ENCODE measurements around the gene PHKB. TPM values are rescaled to one million over a fixed set of nuclear protein-coding genes. Genes with fewer than 3 reads are reported as not detected.
"Not testable (repeated sequence)": the region's sequence is repeated elsewhere in the genome, so short reads cannot be mapped to it uniquely, and the experiment has no call there.

Gene PHKB
- polyA plus RNA-seq, 3 donors, result 49.8 to 53.1 (median 50.8) TPM

DNA sequence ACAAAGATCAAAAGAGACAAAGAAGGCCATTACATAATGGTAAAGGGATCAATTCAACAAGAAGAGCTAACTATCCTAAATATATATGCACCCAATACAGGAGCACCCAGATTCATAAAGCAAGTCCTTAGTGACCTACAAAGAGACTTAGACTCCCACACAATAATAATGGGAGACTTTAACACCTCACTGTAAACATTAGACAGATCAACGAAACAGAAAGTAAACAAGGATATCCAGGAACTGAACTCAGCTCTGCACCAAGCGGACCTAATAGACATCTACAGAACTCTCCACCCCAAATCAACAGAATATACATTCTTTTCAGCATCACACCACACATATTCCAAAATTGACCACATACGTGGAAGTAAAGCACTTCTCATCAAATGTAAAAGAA lies 21.1 kb upstream of the PHKB start:
- H3K9ac ChIP-seq (ENCODE audit: insufficient read depth, low read length, poor library complexity, severe bottlenecking); H3K27me3 ChIP-seq (ENCODE audit: control insufficient read depth in 2 of 2, insufficient read depth in 2 of 2, low read length in 2 of 2); H4K20me1 ChIP-seq (ENCODE audit: insufficient read depth, low read length); H3K27ac ChIP-seq (ENCODE audit: low read depth in 1 of 2, low read length in 2 of 2); H3K4me1 ChIP-seq (ENCODE audit: control insufficient read depth in 1 of 2, insufficient read depth in 2 of 2, low read length in 2 of 2); H3K79me2 ChIP-seq (ENCODE audit: insufficient read depth, low read length); H3K4me2 ChIP-seq (replicated peaks; ENCODE audit: extremely low read depth, low read length, poor library complexity, severe bottlenecking); H3K9me3 ChIP-seq (replicated peaks in 1 of 2; ENCODE audit: control insufficient read depth in 1 of 2, insufficient read depth in 1 of 2, low read length in 2 of 2); H3K4me3 ChIP-seq (replicated peaks in 1 of 3; ENCODE audit: low read depth in 2 of 3, low read length in 3 of 3); H3K4me1 Mint-ChIP-seq; H3K27ac Mint-ChIP-seq; intact Hi-C loops (cut with micrococcal nuclease); DNase-seq; H2AFZ ChIP-seq (ENCODE audit: insufficient read depth, low read depth, low read length, poor library complexity, severe bottlenecking); H3K27me3 Mint-ChIP-seq (ENCODE audit: low read depth in 3 of 3); H3K4me3 Mint-ChIP-seq: not testable (repeated sequence)
- peaks cover 5 to 26% of the 10 kb centered on the region in 2 donors for H3K36me3 ChIP-seq (replicated peaks in 1 of 2; ENCODE audit: control insufficient read depth in 1 of 2, insufficient read depth in 2 of 2, low read length in 2 of 2)
- peaks cover 58% of the 10 kb centered on the region in 2 donors for H3K36me3 Mint-ChIP-seq
- peaks cover 6 to 24% (median 16%) of the 10 kb centered on the region in 7 donors for H3K9me3 Mint-ChIP-seq
- 71% methylated on average over 2 of the region's 3 CpGs for WGBS (ENCODE audit: insufficient coverage)

GRCh38 chr16:47442884-47443283 lies 18.2 kb upstream of the PHKB start:
- H3K4me1 ChIP-seq (ENCODE audit: control insufficient read depth in 1 of 2, insufficient read depth in 2 of 2, low read length in 2 of 2); H3K4me2 ChIP-seq (replicated peaks; ENCODE audit: extremely low read depth, low read length, poor library complexity, severe bottlenecking); H3K4me1 Mint-ChIP-seq; H2AFZ ChIP-seq (ENCODE audit: insufficient read depth, low read depth, low read length, poor library complexity, severe bottlenecking); H3K79me2 ChIP-seq (ENCODE audit: insufficient read depth, low read length); DNase-seq; H3K4me3 ChIP-seq (replicated peaks in 1 of 3; ENCODE audit: low read depth in 2 of 3, low read length in 3 of 3); H3K9me3 ChIP-seq (replicated peaks in 1 of 2; ENCODE audit: control insufficient read depth in 1 of 2, insufficient read depth in 1 of 2, low read length in 2 of 2); H3K9ac ChIP-seq (ENCODE audit: insufficient read depth, low read length, poor library complexity, severe bottlenecking); H3K27me3 Mint-ChIP-seq (ENCODE audit: low read depth in 3 of 3); H3K27ac ChIP-seq (ENCODE audit: low read depth in 1 of 2, low read length in 2 of 2); H4K20me1 ChIP-seq (ENCODE audit: insufficient read depth, low read length); H3K4me3 Mint-ChIP-seq; intact Hi-C loops (cut with micrococcal nuclease); H3K27ac Mint-ChIP-seq; H3K27me3 ChIP-seq (ENCODE audit: control insufficient read depth in 2 of 2, insufficient read depth in 2 of 2, low read length in 2 of 2): not testable (repeated sequence)
- Mint-ChIP-seq H3K36me3 (peaks cover 60 to 70% of the 10 kb centered on the region in 2 donors), H3K9me3 (peaks cover 6 to 21% (median 16%) of the 10 kb centered on the region in 7 donors)
- peaks cover 8 to 41% of the 10 kb centered on the region in 2 donors for H3K36me3 ChIP-seq (replicated peaks in 1 of 2; ENCODE audit: control insufficient read depth in 1 of 2, insufficient read depth in 2 of 2, low read length in 2 of 2)

DNA sequence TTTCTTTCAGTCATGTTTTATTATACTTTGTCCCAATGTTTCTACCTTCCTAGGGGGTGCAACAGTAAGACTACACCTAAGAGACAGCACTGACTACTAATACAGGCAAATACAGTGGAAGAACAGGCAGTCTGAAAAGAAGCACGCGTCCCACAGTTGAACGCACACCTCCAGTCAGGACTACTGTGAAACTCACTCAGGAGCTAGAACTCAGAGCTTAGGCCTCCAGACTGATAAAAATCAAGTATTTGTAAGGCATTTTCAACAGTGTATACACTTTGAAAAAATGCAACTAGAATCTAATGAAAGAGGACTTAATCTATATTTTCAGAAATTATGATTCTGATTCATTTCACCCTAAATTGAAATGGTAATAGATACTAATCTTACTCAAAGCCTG lies 14.7 kb upstream of the PHKB start:
- Histone ChIP-seq H3K36me3 (replicated peaks in 1 of 2; ENCODE audit: control insufficient read depth in 1 of 2, insufficient read depth in 2 of 2, low read length in 2 of 2) (peaks cover 39 to 66% of the 10 kb centered on the region in 2 donors), H4K20me1 (ENCODE audit: insufficient read depth, low read length) (no peaks in the 10 kb centered on the region), H3K79me2 (ENCODE audit: insufficient read depth, low read length) (no peaks in the 10 kb centered on the region), H3K9me3 (replicated peaks in 1 of 2; ENCODE audit: control insufficient read depth in 1 of 2, insufficient read depth in 1 of 2, low read length in 2 of 2) (no peaks in the 10 kb centered on the region), H3K4me2 (replicated peaks; ENCODE audit: extremely low read depth, low read length, poor library complexity, severe bottlenecking) (no peak overlapping the region), H2AFZ (ENCODE audit: insufficient read depth, low read depth, low read length, poor library complexity, severe bottlenecking) (no peak overlapping the region), H3K4me3 (replicated peaks in 1 of 3; ENCODE audit: low read depth in 2 of 3, low read length in 3 of 3) (no peak overlapping the region), H3K9ac (ENCODE audit: insufficient read depth, low read length, poor library complexity, severe bottlenecking) (no peak overlapping the region), H3K27me3 (ENCODE audit: control insufficient read depth in 2 of 2, insufficient read depth in 2 of 2, low read length in 2 of 2) (no peaks in the 10 kb centered on the region), H3K27ac (ENCODE audit: low read depth in 1 of 2, low read length in 2 of 2) (no peak overlapping the region), H3K4me1 (ENCODE audit: control insufficient read depth in 1 of 2, insufficient read depth in 2 of 2, low read length in 2 of 2) (no peaks in the 10 kb centered on the region)
- intact Hi-C loops (cut with micrococcal nuclease), result no loop called here
- H3K27ac Mint-ChIP-seq, result no peak overlapping the region
- H3K4me3 Mint-ChIP-seq, result no peak overlapping the region
- TF ChIP-seq, protein P1, sequence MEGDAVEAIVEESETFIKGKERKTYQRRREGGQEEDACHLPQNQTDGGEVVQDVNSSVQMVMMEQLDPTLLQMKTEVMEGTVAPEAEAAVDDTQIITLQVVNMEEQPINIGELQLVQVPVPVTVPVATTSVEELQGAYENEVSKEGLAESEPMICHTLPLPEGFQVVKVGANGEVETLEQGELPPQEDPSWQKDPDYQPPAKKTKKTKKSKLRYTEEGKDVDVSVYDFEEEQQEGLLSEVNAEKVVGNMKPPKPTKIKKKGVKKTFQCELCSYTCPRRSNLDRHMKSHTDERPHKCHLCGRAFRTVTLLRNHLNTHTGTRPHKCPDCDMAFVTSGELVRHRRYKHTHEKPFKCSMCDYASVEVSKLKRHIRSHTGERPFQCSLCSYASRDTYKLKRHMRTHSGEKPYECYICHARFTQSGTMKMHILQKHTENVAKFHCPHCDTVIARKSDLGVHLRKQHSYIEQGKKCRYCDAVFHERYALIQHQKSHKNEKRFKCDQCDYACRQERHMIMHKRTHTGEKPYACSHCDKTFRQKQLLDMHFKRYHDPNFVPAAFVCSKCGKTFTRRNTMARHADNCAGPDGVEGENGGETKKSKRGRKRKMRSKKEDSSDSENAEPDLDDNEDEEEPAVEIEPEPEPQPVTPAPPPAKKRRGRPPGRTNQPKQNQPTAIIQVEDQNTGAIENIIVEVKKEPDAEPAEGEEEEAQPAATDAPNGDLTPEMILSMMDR (IDR thresholded peaks at IDR 0.05), result no peak
- no peaks in the 10 kb centered on the region for H3K27me3 Mint-ChIP-seq (ENCODE audit: low read depth in 3 of 3)
- peaks cover 0 to 9% (median 3%) of the 10 kb centered on the region in 7 donors for H3K9me3 Mint-ChIP-seq
- DNase-seq, result no peak
- peaks cover 4% of the 10 kb centered on the region for H3K4me1 Mint-ChIP-seq
- WGBS (ENCODE audit: insufficient coverage), result no CpG with 5 or more reads among the region's 3 CpGs
- H3K36me3 Mint-ChIP-seq, result peaks cover 59 to 65% of the 10 kb centered on the region in 2 donors

Data from CD14-positive monocyte (primary cell).